ENCODE results near the gene ARHGAP45.
"Not testable (repeated sequence)": the region's sequence is repeated elsewhere in the genome, so short reads cannot be mapped to it uniquely, and the experiment has no call there.

ARHGAP45 gene

DNA sequence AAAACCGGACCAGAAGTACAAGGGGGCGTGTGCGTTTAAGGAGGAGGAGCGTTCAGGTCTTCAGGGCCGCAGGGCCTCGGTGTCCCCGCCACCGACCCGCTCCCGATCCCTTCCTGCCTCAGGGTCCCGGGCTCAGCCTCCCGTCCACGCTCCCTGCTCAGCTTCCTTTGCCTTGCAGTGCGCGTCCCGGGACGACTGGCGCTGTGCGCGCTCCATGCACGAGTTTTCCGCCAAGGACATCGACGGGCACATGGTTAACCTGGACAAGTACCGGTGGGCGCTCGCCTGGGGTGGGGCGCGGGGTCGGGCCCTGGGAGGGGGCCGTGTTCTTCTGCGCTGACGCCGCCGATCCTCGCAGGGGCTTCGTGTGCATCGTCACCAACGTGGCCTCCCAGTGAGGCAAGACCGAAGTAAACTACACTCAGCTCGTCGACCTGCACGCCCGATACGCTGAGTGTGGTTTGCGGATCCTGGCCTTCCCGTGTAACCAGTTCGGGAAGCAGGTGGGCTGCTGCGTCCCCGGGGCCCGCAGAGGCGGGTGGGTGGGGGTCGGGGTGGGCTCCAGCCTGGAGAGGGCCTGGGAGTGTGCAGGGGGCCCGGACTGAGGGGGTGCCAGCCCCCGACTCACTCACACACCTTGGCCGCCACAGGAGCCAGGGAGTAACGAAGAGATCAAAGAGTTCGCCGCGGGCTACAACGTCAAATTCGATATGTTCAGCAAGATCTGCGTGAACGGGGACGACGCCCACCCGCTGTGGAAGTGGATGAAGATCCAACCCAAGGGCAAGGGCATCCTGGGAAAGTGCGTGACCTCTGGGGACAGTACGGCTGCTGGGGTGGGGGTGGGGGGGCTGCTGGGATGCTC is 38.3 kb downstream of the ARHGAP45 start:
- DNase-seq: no peak

DNA sequence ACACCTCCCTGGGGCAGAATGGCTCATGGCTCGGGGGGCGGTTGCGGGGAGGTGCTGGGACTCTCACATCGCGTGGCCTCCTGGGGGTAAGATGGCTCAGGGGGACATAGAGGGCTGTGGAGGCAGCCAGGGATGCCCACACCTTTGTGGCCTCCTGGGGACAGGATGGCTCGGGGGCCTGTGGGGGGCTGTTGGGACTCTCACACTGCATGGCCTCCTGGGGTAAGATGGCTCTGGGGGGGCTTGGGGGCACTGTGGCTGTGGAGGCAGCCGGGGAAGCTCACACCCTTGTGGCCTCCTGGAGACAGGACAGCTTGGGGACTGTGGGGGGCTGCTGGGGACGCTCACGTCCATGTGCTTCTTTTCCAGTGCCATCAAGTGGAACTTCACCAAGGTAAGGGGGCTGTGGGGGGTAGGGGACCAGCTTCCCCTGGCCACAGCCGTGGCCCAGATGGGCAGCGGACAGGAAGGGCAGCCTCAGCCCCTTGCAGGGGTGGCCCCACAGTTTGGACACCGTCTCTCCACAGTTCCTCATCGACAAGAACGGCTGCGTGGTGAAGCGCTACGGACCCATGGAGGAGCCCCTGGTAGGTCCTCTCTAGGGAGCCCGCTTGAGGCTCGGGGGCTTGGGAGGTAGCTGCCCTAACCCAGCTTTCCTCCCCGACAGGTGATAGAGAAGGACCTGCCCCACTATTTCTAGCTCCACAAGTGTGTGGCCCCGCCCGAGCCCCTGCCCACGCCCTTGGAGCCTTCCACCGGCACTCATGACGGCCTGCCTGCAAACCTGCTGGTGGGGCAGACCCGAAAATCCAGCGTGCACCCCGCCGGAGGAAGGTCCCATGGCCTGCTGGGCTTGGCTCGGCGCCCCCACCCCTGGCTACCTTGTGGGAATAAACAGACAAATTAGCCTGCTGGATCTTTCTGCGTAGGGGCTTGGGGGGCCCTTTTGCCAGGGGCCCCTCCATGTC is 39.2 kb downstream of the ARHGAP45 start:
- no peak for DNase-seq

DNA sequence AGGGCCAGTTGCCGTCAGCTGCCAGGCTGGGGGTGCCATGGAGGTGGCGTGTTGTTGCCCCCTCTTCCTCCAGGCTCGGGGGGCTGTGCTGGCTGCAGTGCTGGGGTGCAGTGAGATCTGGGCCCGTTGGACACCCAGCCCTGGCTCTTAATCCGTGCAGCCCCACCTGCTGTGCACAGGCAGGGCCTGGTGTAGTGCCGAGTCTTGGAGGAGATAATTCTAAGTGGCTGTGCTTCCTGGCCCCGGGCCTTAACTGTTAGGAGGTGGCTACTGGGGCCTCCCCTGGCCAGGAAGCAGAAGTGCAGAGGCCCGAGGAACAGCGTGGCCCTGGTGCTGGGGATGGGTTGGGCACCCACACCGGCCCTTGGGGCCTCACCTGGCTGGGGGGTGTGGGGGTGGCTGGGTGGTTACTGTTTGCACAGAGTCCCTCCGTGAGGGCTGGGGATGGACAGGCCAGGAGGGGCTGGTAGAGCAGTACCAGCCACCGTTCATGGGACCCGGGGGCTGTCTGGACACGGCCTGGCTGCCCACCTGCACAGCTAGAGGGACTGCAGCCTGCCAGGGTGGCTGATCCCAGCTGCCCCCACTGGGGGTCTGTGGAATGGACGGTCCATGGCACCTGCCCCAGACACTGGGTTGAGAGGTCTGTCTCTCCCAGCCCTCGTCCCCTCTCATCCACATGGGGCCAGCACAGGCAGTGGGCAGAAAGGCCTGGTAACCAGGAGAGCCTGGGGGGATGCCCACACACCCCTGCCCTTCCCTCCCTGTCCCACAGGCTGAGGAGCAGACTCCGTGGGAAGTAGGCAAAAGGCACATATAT is 40.1 kb downstream of the ARHGAP45 start:
- DNase-seq: no peak

DNA sequence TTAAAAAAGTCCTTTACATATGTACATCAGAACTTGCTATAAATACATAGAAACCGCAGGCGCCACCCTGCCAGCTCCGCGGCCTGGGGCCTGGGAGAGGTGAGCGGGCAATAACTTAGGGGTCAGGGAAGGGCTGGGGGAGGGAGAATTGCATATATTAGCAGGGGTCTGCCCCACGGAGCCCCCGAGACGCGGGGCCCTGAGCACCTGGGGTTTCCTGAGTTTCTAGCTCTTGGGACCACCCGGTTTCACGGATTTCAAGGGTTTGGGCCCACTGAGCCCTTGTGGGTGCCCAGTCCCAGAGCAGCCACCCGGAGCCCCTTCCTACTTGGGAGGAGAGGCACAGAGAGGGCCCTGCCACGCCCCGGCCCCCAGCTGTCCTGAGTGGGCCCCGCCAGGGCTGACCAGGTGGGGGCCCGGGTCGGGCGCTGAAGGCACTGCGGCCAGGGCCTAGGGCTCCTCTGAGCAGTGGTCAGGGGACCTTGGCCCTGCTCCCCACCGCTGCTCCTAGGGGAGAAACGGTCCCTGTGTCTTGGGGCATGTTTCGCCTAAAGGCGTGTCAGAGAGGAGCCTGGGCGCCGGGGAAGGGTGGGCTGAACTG is 40.8 kb downstream of the ARHGAP45 start:
- DNase-seq: no peak

DNA sequence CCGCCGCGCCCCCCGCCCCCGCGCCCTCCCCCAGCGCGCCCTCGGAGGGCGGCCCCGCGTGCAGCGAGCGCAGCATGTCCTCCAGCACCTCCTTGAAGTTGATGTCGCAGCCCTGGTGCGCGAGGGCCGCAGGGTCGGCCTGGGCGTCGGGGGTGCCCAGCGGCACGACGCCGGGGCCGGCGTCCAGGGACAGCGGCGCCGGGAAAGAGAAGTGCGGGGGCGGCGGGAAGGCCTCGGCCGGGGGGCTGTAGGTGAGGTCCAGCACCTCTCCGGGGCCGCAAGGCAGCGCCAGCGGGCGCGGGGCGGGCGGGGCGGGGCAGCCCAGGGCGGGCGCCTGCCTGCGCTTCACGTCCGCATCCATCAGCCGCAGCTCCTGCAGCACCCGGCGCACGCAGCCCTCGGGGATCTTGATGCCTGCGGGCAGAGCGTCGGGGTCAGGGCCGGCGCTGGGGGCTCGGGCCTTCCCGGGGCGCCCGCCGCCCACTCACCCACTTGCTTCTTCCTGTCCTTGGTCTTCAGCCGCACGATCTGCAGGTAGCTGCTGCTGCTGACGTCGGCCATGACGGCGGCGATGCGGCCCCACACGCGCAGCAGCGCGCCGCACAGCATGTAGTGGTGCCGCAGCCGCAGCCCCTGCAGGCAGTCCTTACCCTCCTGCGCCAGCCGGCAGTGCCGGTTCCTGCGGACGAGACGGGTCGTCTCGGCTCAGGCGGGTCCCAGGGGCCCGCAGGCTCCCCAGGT is 41.5 kb downstream of the ARHGAP45 start:
- no peak for DNase-seq

DNA sequence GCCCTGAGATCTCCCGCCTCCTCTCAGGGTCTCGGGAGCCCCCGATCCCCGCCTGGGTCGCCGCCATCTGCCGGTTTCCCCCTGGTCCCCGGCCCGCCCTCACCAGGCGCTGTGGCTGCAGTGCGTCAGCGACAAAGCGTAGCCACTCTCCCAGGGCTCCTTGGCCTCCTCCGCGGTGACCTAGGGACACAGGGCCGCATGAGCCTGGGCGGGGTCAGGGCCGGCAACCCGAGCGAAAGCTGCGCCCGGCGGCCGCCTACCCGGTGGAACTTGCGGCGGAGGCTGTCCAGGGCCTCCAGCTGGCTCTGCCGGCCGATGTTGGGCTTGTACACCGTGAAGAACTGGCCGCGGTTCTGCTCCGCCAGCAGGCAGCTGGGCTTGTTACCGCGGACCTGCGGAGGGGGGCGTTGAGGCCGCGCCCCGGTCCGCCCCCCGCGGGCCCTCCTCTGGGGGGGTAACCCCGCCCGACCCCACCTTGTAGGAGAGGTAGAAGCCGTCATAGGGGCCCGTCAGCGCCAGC is 42.1 kb downstream of the ARHGAP45 start:
- no peak for DNase-seq

DNA sequence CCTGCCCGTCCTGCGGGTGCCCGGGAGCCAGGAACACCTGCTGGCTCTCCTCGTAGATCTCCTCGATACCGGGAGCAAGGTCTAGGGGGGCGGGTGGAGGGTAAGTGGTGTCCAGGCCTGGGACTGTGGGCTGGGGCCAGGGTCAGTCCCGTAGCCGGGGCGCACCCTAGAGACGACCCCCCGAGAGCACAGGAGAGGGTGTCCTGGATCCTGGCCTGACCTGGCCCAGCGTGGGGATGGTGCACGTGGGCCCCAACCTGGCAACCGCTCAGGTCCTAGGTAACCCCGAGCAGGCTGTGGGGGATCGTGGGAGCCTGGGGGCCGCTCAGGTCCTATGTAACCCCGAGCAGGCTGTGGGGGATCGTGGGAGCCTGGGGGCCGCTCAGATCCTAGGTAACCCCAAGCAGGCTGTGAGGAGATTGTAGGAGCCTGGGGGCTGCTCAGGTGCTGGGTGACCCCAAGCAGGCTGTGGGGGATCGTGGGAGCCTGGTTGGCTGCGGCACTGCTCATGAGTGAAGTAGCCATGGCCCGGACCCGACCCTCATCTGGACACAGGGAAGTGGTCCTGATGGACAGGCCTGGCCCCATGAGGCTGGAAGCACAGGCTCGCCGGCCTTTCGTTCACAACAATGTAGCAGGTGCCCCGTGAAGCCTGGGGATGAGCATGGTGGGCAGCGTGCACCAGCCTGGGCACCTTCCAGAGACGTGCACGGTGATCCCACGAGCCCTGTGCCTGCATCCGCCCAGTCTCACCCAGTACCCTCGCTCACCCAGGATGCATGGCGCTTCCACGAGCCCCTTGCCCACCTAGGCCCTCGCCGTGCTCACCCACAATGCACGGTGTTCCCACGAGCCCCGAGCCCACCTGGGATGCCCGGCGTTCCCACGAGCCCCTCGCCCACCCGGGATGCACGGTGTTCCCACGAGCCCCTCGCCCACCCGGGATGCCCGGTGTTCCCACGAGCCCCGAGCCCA is 43.0 kb downstream of the ARHGAP45 start:
- no peak for DNase-seq

DNA sequence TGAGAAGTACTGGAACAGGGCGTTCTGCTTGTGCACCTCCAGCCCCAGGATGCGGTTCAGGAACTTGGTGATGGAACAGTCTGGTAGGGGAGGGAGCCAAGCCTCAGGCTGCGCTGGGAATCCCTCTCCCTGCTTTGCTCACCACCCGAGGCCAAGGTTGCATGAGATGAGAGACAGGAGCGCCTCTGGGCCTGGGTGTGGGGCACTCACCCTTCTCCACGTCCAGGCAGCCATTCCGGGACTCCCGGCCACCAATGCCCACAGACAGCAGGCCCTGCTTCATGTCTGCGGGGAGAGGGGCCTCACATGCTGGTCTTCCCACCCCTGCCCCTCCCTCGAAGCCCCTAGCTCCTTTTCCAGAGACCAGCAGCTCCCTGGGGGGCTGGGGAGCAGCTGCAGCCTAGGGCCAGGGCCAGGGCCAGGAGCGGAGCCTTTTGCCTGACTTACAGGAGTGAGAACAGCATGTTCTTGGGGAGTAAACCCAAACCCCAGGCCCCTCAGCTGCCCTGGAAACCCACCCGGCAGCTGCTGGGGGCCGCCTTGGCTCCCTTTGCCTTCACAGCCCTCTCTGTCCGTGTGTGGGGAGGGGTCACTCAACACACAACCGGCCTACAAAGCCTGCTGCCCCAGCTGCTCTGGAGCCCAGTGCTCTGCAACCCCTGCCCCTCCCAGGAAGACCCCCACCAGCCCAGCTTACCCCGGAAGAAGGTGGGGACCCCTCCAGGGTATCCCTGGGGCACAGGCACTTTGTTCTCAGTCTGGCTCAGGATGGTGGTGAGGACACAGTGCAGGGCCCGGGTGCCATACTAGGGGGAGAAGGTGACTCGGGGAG is 44.1 kb downstream of the ARHGAP45 start:
- DNase-seq: no peak

DNA sequence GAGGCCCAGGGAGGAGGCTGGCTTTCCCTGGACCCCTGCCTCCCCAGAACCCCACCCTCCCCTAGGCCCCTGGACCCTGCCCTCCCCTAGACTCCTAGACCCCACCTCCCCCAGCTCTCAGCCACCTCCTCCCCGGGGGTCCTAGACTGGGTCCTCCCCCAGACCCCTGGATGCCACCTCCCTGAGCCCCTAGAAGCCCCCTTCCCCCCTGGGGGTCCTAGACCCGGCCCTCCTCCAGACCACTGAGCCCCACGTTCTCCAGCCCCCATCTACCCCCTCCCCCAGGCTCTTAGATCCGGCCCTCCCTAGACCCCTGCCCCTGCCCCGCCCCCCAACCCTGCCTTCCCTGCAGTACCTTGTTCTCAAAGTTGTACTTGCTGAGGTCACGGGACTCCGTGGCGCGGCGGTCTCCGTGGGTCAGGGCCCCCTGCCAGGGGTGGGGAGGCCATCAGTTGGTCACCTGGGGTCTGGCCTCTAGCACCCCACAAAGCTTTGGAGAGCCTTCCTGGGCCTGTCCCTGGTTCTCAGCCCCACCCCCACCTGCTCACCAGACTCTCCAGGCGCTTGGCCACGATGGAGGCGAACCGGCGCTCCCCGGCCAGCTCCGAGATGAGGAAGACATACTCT is 44.8 kb downstream of the ARHGAP45 start:
- no peak for DNase-seq

DNA sequence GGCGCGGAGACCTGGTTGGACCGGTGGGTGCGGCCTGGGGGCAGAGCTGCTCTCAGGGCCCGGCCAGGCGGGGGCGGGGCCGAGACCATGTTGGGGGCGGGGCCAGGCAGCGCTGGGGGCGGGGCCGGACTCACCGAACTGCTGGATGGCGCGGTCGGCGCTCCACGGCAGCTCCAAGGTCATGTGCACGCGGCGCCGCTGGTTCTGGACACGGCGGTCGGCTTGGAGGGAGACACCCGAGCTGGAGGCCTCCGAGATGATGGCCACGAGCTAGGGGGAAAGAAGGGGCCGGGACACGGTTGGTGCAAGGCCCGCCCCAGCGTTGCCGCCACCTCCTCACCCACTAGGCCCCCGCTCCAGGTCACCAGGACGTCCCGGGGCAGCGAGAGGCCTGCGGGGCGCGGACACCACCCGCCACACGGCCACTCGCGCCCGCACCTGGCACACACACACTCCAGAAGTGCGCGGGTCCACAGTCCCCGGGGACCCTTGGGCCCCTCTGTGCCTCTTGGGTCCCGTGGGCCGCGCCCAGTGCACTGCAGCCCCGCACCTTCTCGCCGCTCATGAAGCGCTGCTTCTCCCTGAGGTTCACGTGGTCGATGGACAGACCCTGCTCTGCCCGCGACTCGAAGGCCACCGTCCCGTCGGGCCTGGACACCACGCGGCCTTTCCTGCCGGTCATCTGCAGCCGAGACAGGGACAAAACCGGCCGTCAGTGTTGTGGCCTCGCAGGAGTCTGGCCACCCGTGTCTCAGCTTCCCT is 45.5 kb downstream of the ARHGAP45 start:
- DNase-seq: no peak

DNA sequence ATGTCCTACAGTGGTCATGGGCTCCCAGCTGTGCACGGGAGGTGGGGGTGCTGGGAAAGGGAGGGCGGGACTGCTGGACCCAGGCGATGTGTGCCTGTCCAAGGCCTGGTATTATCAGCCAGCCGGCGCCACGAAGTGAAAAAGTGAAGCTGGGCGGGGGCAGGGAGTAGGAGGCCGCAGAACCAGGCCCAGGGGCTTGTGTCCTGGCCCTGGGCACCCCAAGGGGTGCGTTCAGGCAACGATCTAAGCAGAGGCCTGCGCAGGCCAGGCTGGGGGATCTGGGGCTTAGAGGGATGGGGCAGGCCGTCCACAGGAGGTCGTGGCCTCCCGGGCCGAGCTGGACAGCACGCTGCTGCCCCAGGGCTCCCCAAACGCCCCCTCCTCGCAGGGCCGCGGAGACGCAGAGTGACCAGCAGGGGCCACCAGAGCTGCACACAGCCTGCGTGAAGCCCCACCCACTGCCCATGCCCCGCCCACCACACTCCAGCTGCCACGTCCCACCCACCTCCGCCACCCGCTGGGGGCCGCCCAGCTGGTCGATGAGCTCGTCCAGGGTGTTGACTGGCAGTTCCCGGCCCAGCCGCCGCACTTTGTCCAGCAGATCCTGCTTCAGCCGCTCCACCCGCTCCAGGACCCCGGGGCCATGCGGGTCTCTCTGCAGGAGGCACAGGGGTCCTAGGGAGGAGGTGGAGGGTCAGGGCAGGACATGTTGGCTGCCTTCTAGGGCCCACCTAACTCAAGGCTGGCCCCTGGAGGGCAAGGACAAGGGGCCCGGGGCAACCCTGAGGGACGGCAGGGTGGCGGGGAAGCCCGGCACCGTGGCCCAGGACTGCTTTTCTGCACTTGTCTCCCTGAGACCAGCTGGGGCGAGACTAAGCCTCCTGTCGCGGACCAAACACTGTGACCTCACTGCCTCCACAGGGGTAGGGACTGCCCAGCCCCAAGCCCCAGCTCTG is 46.3 kb downstream of the ARHGAP45 start:
- DNase-seq: no peak

DNA sequence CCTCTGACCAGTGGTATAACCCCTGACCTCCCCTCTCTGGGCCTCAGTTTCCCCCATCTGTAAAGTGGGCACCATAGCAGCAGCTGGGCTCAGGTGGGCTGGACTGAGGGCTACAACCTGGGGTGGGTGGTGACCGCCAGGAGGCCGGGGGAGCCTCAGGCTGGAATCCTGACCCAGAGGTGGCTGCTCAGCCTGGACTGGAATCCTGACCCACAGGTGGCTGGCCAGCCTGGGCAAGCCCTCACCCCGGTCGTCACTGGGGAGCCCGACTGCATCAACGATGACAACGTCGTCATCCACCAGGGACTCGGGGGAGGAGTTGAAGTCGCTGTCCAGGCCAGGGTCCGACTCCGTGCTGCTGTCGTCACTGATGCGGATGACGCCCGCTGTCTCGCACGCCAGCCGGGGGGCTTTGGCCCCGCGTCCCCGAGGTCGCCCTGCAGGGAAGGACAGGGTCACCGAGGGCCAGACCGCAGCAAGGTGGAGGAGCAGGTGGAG is 47.1 kb downstream of the ARHGAP45 start:
- DNase-seq: no peak

DNA sequence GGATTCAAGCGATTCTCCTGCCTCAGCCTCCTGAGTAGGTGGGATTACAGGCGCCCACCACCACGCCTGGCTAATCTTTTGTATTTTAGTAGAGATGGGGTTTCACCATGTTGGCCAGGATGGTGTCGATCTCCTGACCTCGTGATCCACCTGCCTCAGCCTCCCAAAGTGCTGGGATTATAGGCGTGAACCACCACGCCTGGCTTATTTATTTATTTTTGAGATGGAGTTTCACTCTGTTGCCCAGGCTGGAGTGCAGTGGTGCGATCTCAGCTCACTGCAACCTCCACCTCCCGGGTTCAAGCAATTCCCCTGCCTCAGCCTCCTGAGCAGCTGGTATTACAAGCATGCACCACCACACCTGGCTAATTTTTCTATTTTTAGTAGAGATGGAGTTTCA is 47.8 kb downstream of the ARHGAP45 start:
- not testable (repeated sequence) for DNase-seq

DNA sequence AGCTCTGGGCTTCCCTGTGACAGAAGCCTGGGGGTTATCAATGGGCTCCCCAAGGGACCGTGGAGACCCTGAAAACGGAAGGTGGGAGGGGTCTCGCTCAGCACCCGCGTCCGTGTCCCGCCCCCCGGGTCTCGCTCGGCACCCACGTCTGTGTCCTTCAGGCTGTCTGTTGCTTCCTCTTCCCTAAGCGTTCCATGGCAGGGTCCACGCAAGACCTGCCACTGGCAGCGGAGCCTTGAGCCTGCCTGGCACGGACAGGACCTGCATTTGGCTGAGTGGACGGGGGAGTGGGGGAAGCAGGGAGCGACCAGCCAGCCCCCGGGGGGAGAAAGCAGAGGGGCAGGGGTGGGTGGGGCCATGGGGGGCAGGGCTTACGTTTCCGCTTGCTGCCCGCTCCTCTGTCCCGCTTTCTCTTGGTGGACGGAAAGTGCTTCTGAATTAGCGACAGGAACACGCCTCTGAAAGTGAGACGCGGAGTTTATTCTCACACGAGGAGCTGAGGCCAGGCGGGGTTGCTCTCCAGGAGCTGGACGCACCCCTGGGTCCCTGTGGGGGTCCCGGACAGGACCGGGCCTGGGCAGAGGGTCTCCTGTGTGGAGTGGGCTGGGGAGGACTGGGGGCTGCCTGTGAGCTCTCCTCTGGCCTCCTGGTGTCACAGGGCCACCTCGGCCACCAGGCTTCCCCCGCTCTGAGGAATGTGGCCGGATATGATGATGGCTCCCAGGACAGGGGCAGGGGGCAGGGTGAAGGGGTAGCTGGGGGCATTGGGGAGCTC is 48.9 kb downstream of the ARHGAP45 start:
- no peak for DNase-seq

DNA sequence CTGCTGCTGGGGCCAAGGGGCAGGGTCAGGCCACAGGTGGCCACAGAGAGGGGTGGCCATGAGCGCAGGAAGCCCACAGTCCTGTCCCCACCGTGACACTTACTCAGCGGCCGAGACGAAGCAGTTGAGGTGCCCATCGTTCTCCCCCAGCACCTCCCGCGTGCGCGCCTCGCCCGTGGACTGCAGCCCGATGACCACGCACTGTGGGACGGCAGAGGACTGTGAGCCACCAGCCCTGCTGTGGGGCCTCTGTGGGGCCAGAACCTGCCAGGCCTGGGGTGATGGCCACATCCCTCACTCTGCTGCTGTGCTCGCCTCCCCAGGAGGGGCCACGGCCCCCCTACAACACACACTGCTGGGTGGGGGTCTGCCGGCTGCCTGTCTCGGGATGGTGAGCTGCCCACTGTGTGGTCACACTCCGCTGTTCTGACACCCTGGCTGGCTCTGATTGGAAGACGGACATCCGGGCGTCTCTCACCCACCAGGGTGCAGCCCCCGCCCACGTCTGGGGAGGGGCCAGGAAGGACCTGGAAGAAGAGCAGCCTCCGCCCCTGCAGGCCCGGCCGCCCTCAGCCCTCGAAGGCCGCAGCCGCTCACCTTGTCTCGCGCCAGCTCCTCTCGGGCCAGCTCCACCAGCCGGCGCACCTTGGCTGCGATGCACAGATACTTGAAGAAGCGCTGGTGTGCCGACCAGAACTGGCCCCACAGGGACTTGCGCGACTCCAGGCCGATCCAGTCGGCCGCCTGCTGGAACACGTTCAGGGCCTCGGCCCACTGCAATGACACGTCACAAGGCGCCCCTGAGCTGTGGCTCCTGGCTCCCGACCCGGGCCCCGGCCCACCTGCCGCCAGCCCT is 50.0 kb downstream of the ARHGAP45 start:
- DNase-seq: no peak
